Stimulated activated naive CD4-positive, alpha-beta T cell treated with Interleukin-2 at 50 U/mL for 16 hours (primary cell): Measurements from ENCODE around the gene MTFR1L.

Experiments used
- DNase-seq: peaks from one replicate; lab custom pipeline; 2025; lab: John Stamatoyannopoulos, UW

MTFR1L gene

GRCh38 chr1:25878690-25879089, 58.9 kb downstream of the MTFR1L start:
- no peak for DNase-seq

GRCh38 chr1:25879675-25880074, 59.9 kb downstream of the MTFR1L start:
- no peak for DNase-seq

GRCh38 chr1:25880518-25880917, 60.8 kb downstream of the MTFR1L start:
- DNase-seq, result no peak

- no peak for DNase-seq
Observed at GRCh38 chr1:25881266-25881665, 61.5 kb downstream of the MTFR1L start.
